HG03439 (cell line): Measurements from ENCODE around the gene MYO10.
"Not testable (repeated sequence)": the region's sequence is repeated elsewhere in the genome, so short reads cannot be mapped to it uniquely, and the experiment has no call there.

Experiments used
- ATAC-seq: cut with Tn5 transposase; IDR thresholded peaks from one replicate; pipeline ENCODE4 v1.9.1; 2021; ENCODE audit warnings: mild to moderate bottlenecking, moderate library complexity; ENCODE audit not compliant: unreplicated experiment

MYO10 gene

DNA sequence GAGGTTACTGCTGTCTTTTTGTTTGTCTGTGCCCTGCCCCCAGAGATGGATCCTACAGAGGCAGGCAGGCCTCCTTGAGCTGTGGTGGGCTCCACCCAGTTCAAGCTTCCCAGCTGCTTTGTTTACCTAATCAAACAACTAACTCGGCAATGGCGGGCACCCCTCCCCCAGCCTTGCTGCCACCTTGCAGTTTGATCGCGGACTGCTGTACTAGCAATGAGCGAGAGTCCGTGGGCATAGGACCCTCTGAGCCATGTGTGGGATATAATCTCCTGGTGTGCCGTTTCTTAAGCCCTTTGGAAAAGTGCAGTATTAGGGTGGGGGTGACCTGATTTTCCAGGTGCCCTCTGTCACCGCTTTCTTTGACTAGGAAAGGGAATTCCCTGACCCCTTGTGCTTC is 287.3 kb downstream of the MYO10 start:
- not testable (repeated sequence) for ATAC-seq

DNA sequence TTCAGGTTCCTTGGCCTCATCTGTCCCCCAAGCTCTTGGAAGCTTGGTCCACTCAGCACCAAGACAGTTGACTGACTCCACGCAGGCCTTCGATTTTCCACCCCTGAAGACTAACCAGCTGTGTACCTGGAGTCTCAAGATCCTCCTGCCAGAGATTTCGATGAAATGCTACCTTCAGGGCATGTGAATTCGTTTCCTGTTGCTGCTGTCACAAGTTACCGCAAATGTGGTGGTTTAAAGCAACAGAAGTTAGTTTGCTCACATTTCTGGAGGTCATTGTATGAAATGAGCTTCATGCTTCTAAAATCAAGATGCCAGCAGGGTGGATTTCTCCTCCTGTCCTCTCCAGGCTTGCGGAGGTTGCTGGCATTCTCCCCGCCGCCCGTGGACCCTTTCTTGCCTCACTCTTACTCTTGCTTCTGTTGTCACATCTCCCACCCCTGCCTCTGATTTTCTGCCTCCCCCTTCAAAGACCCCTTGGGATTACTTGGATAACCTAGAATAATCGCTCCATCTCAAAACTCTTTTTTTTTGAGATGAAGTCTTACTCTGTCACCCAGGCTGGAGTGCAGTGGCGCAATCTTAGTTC is 291.7 kb downstream of the MYO10 start:
- ATAC-seq, result no peak

DNA sequence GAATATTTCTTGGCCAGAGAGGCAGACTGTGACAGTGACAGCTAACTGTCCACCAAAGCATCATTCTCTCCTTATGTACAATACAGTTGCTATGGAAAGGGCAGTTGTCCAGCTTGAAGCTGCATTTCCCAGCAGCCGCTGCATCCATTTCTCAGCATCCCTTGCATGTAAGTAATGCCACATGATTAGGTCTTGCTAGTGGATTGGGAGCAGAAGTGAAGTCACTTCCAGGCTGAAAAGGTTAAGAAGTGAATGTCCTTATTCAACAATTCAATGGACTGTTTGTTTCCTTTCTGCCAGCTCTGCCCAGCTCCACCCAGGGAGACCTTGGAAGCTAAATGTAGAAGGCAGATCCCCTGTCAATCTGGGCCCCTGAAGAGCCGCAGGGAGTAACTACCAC is 293.2 kb downstream of the MYO10 start:
- ATAC-seq, result no peak

DNA sequence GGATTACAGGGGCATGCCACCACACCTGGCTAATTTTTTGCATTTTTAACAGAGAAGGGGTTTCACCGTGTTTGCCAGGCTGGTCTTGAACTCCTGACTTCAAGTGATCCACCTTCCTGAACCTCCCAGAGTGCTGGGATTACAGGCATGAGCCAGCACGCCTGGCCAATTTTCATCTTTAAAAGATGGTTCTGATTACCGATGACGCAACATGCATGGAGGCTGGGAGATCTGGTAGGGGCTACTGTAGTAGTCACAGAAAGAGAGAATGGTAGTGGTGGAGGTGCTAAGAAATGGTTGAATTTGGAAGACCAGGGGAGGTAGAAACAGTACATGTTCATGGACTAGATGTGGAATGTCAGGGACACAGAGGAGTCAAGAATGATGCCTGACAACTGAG is 296.9 kb downstream of the MYO10 start:
- ATAC-seq, result no peak

DNA sequence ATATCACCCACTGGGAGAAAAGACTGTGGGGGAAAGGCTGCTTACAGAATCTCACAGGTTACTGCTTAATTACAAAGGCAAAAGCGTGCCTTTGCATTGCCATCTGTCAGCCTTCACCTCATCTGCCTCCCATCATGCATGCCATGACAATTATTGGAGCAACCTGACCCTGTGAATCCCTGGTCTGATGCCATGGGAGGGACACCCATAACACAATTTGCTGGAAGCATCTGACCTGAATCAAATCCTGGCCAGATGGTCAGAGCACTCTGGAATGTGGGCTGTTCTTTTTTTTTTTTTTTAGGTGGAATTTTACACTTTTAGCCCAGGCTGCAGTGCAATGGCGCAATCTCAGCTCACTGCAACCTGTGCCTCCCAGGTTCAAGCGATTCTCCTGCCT is 307.7 kb downstream of the MYO10 start:
- no peak for ATAC-seq

DNA sequence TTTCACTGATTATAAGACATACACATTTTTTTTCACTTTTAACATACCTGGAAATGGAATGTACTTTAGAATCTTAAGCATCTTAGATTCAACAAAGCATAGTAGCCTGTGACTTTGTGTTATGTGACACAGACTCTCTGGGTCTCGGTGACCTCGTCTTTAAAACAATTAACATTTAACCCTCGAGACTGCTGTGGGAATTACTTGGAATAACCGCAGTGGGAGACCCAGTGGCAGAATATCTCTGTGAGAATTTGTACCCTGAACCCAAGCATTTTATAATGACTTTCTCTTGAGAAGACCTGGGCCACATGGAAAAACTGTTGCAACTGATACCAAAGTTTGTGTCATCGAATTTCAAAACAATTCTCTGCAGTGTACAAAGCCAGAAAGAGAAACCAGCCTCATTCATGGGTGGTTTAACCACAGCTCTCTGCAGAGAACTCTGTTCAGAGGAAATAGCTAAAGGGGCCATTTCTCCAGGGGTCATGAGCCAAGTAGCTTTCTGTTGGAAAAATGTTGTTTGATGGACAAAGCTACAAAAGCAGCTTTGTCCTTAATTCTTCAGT is 309.3 kb downstream of the MYO10 start:
- no peak for ATAC-seq

DNA sequence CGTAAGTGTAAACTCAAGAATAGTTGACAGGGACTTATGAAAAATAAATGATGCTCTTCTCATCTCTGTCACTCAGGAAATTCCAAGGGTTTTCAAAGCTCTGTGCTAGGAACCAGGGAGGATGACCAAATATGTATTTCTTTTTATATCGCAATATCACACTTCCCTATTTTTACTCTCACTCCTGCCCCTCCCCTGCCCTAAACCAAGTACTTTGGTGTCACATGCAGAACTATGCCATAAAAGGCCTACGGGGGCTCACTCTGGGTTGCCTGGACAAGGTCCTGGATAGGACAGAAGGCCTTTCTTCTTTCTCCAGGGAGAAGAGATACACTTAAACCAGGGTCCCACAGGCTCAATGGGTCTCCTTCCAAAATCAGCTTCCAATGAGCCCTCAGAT is 311.0 kb downstream of the MYO10 start:
- ATAC-seq, result no peak

DNA sequence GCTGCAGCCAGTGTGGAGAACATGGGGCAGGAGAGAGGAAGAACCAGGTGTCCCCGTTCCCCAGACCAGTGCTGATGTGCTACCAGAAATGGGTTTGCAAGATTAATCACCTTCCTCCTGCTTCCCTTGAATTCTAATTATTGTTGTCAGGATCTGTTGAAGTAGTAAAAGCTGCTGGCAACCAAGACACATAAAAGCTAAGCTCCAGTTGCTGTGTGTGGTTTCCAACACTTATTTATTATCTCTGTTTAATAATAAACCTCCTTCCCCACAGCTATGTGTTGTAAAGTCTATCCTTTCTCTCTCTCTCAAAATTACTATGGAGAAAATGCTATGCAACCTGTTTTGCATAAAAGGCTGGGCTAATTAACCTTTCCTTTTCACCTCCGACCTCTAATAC is 317.0 kb downstream of the MYO10 start:
- ATAC-seq, result no peak

DNA sequence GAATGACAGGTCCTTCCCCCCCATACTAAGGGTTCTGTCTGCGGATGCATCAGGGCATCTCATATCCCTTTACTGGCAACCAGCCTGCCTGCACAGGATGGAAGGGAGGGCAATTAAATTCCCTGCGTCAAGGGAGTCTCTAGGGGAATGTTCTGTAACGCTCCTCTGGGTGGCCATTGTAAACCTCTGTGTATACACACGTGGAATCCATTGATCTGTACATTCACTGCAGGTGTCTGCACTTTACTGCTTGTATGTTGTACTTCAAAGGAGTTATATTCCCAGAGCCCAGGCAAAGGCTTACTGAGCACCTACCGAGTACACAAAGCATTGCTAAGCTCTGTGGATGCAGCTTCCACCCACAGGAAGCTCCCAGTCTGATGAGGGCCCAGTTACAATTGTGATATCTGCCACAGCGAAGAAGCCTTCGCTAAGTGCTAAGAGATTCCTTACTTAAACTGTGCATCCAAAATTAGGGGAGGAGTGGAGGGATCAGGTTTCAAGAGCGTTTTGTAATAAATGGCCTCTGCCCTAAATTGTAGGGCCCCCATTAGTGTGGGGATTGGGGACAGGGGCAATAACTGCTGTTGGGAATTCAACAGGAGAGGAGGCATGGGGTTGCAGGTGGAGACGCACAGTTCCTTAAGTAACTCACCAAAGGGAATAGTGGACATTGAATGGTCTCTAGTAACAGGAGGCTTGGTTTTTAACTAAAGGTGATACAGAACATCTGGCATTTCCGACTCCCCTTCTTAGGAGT is 317.8 kb downstream of the MYO10 start:
- ATAC-seq, result no peak

DNA sequence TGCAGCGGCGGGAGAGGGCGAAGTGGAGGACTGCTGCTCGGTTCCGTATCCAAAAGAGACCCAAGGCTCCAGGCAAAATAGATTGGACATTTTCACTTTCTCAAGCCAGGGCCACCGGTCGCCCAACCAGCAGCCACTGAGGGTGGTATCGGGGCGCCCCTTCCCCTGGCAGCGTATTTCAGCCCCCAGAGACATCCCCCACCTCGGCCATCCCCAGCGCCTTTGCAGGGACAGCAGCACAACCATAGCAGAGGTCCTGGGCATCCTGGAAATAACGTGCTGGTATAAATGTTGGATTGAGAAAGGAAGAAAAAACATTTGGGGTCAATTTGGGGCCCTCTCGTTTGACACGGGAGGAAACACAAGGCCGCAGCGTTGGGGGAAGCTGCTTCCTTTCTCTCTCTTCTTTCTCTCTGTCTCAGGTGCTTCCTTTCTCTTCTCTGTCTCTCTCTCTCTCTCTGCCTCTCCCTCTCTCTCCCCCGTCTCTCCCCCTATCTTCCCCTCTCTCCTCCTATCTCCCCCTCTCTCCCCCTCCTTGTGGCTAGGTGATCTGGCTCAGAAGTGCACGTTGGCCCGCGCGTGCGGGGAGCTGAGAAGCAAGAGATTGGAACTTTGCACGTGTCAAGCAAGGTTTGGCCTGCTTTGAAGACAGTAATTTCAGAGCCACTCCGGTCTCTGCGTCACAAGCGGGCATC is 318.7 kb downstream of the MYO10 start:
- ATAC-seq, result no peak

DNA sequence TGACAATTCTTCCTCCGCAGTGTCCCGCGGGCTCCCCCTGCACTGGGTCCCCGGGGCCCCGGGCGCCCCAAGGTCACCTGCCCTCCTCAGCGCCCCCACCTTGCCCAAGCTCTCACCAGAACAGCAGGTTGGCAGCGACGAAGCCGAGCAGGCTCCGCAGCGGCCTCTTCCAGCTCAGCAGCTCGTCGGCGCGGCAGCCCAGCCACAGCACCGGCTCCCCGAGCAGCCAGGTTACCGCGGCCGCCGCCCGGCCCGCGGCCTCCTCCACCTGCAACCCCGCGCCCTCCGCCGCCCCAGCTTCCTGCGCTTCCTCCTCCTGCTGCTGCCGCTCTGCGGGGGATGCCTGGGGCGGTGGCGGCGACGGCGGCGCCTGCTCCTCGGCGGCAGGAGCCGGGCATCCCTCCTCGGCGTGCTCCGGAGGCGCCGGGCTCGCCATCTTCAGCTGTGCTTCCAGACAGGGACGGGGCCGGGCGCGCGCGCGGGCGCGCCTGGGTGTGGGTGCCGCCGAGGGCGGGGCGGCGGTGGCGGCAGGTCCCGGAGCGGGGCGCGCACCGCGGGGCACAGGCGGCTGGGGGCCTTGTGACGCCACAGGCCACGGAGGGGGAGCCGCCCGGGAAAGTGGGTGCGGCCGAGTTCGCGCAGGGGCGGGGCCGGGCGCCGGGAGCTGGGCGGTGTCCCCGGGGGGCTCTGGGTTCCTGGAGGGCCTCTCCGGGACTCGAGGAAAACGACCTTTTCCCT is 319.4 kb downstream of the MYO10 start, which contains the start of gene RETREG1:
Gene RETREG1, minus strand, starts transcription at position 462 of the 738 bp plus-strand sequence. Its CDS starts 26 bp downstream, at position 436.
- peak; percentile 69 for ATAC-seq

DNA sequence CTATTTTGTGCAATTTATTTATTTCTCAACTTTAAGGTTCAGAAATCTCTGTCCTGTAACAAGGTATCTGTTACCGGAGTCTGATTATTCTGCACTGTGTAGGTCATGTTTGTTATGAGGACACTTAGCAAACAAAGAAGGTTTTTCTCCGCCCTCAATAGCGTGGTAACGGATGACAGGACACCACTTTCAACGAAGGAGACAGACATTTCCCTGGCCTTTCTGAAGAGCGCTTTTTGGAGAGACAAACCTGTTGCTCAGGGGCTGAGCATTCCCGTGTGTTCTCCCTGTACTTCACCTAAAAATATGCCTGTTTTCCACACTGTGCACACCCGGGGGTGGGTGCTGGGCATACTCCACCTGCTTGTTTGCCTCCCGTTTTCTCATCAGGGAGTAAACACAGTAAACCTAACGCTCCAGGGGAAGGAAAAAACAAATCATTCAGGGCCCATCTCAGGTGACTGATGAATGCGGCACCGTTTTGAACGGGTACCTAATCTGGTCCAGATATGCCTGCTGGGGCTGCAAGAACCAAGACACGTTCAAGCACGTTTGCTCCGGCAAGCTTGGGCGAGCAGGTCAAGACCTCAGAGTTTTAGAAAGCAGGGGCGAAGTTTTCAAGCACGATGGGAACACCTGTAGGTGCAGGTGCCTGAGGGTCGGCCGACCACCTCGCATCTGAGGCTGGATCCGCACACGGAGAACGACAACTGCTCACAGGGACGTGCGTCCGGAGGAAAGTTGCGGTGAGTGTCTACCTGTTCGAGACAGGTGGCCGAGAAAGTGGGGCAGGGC is 320.1 kb downstream of the MYO10 start:
- no peak for ATAC-seq

DNA sequence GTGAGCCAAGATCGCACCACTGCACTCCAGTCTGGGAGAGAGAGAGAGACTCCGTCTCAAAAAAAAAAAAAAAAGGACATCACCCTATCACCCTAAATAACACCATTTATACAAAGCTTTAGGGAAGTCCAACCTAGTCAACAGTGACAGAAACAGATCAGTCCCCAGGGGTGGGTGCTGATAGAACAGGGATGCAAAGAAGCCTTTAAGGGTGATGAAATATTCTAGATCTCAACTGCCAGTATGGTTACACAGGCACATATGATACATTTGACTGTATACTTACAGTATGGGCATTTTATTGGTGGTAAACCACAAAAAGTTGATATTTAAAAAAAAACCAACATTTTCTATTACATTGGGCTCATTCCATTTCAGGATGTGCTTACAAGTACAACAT is 324.1 kb downstream of the MYO10 start:
- ATAC-seq, result no peak
